Endodermal cell (in vitro differentiated cells): ENCODE measurements around the gene DCLRE1A. TPM values are rescaled to one million over a fixed set of nuclear protein-coding genes. Genes with fewer than 3 reads are reported as not detected.

Experiments used
- DNase-seq: peaks from one replicate; pipeline ENCODE4 v3.0.0-alpha.2; 2017
- H3K27ac ChIP-seq: 2 replicates; pipeline ENCODE4 v1.5.1; 2013; ENCODE audit warnings: mild to moderate bottlenecking, low read depth, low read length, moderate library complexity
- H3K27me3 ChIP-seq: 2 replicates; pipeline ENCODE4 v1.6.1; 2013; ENCODE audit warnings: mild to moderate bottlenecking, low read length, moderate library complexity; ENCODE audit not compliant: insufficient read depth, control insufficient read depth, poor library complexity, severe bottlenecking
- H3K36me3 ChIP-seq: 2 replicates; pipeline ENCODE4 v1.7.0; 2013; ENCODE audit warnings: mild to moderate bottlenecking, low read length, moderate library complexity; ENCODE audit not compliant: control insufficient read depth, insufficient read depth
- H3K4me1 ChIP-seq: one replicate; pipeline ENCODE4 v1.7.0; 2013; ENCODE audit warnings: low read length; ENCODE audit not compliant: control insufficient read depth, insufficient read depth
- H3K4me3 ChIP-seq: 2 replicates; pipeline ENCODE4 v1.5.1; 2013; ENCODE audit warnings: mild to moderate bottlenecking, low read length, moderate library complexity
- H3K9ac ChIP-seq: 2 replicates; pipeline ENCODE4 v1.6.1; 2013; ENCODE audit warnings: mild to moderate bottlenecking, low read length, moderate library complexity; ENCODE audit not compliant: poor library complexity, severe bottlenecking; ENCODE audit errors: extremely low read depth
- H3K9me3 ChIP-seq: 2 replicates; pipeline ENCODE4 v1.6.1; 2013; ENCODE audit warnings: mild to moderate bottlenecking, low read length, moderate library complexity; ENCODE audit not compliant: control insufficient read depth
- H3K27ac Mint-ChIP-seq: 2 replicates; pipeline ENCODE4 v1.8.0; 2020; ENCODE audit warnings: mixed read lengths
- H3K27me3 Mint-ChIP-seq: 2 replicates; pipeline ENCODE4 v1.8.0; 2021; ENCODE audit warnings: mild to moderate bottlenecking, mixed read lengths; ENCODE audit not compliant: insufficient read depth
- H3K36me3 Mint-ChIP-seq: 2 replicates; pipeline ENCODE4 v1.8.0; 2020; ENCODE audit warnings: low read depth, mixed read lengths
- H3K4me1 Mint-ChIP-seq: 2 replicates; pipeline ENCODE4 v1.8.0; 2020; ENCODE audit warnings: mixed read lengths
- H3K4me3 Mint-ChIP-seq: 2 replicates; pipeline ENCODE4 v1.8.0; 2020; ENCODE audit warnings: mild to moderate bottlenecking, moderate library complexity, mixed read lengths
- H3K9me3 Mint-ChIP-seq: 2 replicates; pipeline ENCODE4 v1.8.0; 2020; ENCODE audit warnings: mild to moderate bottlenecking, mixed read lengths
- CTCF ChIP-seq: fragments of 200-600 bp; sonication (generic); conservative IDR thresholded peaks from 2 replicates; pipeline ENCODE4 v1.5.0; 2021; ENCODE audit warnings: antibody characterized with exemption, mild to moderate bottlenecking
- WGBS, 2 experiments: methylation state at CpG; one replicate each; pipeline versions ENCODE4 v1.1.5 to v1.1.7; 2013; ENCODE audit warnings: missing lambda C conversion rate in 2 of 2, mixed read lengths in 1 of 2; ENCODE audit not compliant: insufficient coverage in 1 of 2, insufficient read length in 1 of 2; 5-methylcytosine and 5-hydroxymethylcytosine counted together
- total RNA-seq, 2 donors: library from RNA; stranded (reverse); fragmentation: NEBNext Ultra II Directional in 1 of 2; extraction: Animal tissue kit (Norgen Biotek cat#: 25700) in 1 of 2; gene quantifications; 2 replicates in 1 of 2; 3 replicates in 1 of 2; pipeline ENCODE4 v1.2.1, GENCODE V29; 2021

DCLRE1A gene
- total RNA-seq, 2 donors from 2014 or later: 9.6 to 17.8 TPM

- Mint-ChIP-seq H3K4me1 (peaks cover 16% of the 10 kb centered on the region), H3K36me3 (peaks cover 33% of the 10 kb centered on the region), H3K27ac (no peak overlapping the region), H3K4me3 (no peak overlapping the region), H3K27me3 (no peaks in the 10 kb centered on the region), H3K9me3 (peaks cover 4% of the 10 kb centered on the region)
- H3K4me1 ChIP-seq: no peaks in the 10 kb centered on the region
- peaks cover 16% of the 10 kb centered on the region for H3K9me3 ChIP-seq
- no peak for DNase-seq
- 100% methylated on average over 2 of the region's 2 CpGs; no CpG with 5 or more reads in 1 of the 2 experiments for WGBS, 2 experiments
- H3K9ac ChIP-seq: no peak overlapping the region
- TF ChIP-seq CTCF: no peak
- peaks cover 49% of the 10 kb centered on the region for H3K36me3 ChIP-seq
- no peak overlapping the region for H3K4me3 ChIP-seq
- no peaks in the 10 kb centered on the region for H3K27me3 ChIP-seq
- no peak overlapping the region for H3K27ac ChIP-seq
Measured at GRCh38 chr10:113858541-113858940, 4.7 kb upstream of the DCLRE1A start.

- peaks cover 16% of the 10 kb centered on the region for H3K9me3 ChIP-seq
- H3K27ac ChIP-seq: no peak overlapping the region
- no peaks in the 10 kb centered on the region for H3K4me1 ChIP-seq
- peak overlapping the region; percentile 4 for H3K9ac ChIP-seq
- Mint-ChIP-seq H3K27ac (no peak overlapping the region), H3K27me3 (no peaks in the 10 kb centered on the region), H3K4me3 (no peak overlapping the region), H3K4me1 (peaks cover 16% of the 10 kb centered on the region), H3K36me3 (peaks cover 25% of the 10 kb centered on the region), H3K9me3 (peaks cover 4% of the 10 kb centered on the region)
- no peak for TF ChIP-seq CTCF
- no peaks in the 10 kb centered on the region for H3K27me3 ChIP-seq
- H3K36me3 ChIP-seq: peaks cover 39% of the 10 kb centered on the region
- no peak for DNase-seq
- peak overlapping the region; percentile 95 for H3K4me3 ChIP-seq
Measured at GRCh38 chr10:113857210-113857609, 3.3 kb upstream of the DCLRE1A start.

- Mint-ChIP-seq H3K27ac (no peak overlapping the region), H3K4me3 (peak overlapping the region; percentile 88), H3K36me3 (peaks cover 23% of the 10 kb centered on the region), H3K27me3 (no peaks in the 10 kb centered on the region), H3K9me3 (peaks cover 4% of the 10 kb centered on the region), H3K4me1 (peaks cover 16% of the 10 kb centered on the region)
- DNase-seq: no peak
- Histone ChIP-seq H3K27ac (no peak overlapping the region), H3K36me3 (peaks cover 33% of the 10 kb centered on the region), H3K9me3 (peaks cover 16% of the 10 kb centered on the region), H3K4me1 (no peaks in the 10 kb centered on the region), H3K4me3 (peak overlapping the region; percentile 95), H3K9ac (no peak overlapping the region), H3K27me3 (no peaks in the 10 kb centered on the region)
- WGBS, 2 experiments: 80% methylated on average over 1 of the region's 1 CpG; no CpG with 5 or more reads in 1 of the 2 experiments
- no peak for TF ChIP-seq CTCF
Measured at GRCh38 chr10:113856563-113856962, 2.7 kb upstream of the DCLRE1A start.
